Hematopoietic multipotent progenitor cell treated with erythropoietin and hydrocortisone succinate and interleukin-3 and kit ligand, for 4 days (in vitro differentiated cells): Measurements from ENCODE around the gene MYO1D.
"Not testable (repeated sequence)": the region's sequence is repeated elsewhere in the genome, so short reads cannot be mapped to it uniquely, and the experiment has no call there.

Experiments
- DNase-seq: peaks from one replicate; pipeline ENCODE4 v3.0.0-alpha.2; 2015

Gene MYO1D

GRCh38 chr17:32660496-32660985 is 216.4 kb downstream of the MYO1D start:
- no peak for DNase-seq

- DNase-seq, result peak; percentile 82
These were observed 217.5 kb downstream of the MYO1D start for GRCh38 chr17:32659419-32659842.

GRCh38 chr17:32658470-32659418 is 218.2 kb downstream of the MYO1D start:
- DNase-seq, result peak; percentile 52

DNA sequence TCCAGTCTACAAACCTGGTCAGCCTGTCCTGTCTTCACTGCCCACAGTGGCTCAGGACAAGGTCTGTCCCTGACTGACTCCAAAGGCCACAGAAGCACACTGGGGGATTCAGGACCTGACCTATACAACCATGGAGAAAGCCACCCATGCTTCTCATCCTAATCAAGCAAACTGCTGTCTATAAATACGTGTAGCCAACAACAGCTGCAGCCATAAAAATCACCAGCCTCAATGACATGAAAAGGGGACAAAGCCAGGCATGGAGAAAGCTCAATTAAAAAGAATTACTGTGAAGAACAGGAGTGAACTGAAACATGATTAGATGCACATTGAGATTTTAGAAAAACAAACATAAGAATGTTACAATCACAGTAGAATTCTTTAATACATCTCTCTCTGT is 220.0 kb downstream of the MYO1D start:
- DNase-seq, result no peak

DNA sequence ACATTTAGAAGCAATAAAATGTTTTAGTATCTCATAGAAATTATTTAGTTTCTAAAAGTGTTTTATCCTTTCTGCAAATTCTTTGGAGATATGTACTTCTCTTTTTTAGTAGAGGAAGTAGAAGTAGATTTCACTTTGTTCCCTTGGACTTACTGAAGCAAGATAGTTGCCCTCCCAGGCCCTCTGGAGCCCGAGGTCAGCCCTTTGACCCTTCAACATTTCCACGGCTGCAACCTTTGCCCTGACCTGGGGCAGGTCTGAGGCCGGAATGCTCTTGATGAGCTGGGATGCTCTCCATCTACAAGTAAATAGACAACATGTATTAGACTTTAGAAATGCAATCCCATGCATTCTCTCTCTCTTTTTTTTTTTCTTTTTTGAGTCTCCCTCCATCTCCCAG is 222.6 kb downstream of the MYO1D start:
- peak; percentile 10 for DNase-seq

- no peak for DNase-seq
These were observed 225.8 kb downstream of the MYO1D start for GRCh38 chr17:32651084-32651483.

GRCh38 chr17:32648450-32648849 is 228.5 kb downstream of the MYO1D start:
- DNase-seq, result no peak

DNA sequence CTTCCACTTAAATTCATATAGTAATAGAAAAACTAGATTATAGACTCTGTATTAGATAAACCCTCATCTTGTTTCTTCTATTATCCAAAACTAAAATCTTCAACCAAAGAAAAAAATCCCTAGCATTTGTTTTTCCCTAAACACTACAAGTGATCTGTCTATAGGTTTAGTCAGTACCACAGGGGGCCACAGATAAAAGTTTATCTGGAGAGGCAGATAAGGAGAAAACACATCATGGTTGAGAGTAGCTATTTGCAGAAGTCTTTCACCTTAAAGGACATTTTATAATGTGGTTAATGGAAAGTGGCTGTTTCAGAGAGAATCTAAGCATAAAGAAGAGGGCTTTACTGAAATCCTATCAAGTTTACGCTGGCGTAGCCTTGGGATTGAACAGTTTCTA is 230.0 kb downstream of the MYO1D start:
- DNase-seq, result peak; percentile 13

DNA sequence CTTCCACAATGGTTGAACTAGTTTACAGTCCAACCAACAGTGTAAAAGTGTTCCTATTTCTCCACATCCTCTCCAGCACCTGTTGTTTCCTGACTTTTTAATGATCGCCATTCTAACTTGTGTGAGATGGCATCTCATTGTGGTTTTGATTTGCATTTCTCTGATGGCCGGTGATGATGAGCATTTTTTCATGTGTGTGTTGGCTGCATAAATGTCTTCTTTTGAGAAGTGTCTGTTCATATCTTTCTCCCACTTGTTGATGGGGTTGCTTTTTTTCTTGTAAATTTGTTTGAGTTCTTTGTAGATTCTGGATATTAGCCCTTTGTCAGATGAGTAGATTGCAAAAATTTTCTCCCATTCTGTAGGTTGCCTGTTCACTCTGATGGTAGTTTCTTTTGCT is 235.4 kb downstream of the MYO1D start:
- DNase-seq, result not testable (repeated sequence)

GRCh38 chr17:32636598-32637218 is 240.2 kb downstream of the MYO1D start:
- DNase-seq, result no peak

DNA sequence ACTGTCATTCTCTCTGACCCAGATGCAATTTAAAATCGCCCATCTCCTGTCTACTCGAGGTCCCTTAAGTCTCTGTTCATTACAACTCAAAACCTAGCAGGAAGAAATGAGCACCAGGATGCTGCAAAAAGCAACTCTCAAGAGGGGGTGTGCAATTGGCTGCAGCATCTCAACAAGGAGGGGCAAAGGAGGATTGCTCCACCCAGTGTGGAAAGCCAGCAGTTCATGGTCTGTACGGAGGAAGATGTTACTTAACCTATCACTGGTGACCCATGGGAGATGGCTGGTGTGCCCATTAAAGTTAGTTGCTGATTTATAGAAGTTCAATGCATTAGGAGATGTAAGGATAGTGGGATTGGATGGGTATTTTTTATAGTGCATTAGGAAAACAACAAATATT is 242.8 kb downstream of the MYO1D start:
- no peak for DNase-seq

- no peak for DNase-seq
These were observed 245.4 kb downstream of the MYO1D start for GRCh38 chr17:32631341-32632096.

DNA sequence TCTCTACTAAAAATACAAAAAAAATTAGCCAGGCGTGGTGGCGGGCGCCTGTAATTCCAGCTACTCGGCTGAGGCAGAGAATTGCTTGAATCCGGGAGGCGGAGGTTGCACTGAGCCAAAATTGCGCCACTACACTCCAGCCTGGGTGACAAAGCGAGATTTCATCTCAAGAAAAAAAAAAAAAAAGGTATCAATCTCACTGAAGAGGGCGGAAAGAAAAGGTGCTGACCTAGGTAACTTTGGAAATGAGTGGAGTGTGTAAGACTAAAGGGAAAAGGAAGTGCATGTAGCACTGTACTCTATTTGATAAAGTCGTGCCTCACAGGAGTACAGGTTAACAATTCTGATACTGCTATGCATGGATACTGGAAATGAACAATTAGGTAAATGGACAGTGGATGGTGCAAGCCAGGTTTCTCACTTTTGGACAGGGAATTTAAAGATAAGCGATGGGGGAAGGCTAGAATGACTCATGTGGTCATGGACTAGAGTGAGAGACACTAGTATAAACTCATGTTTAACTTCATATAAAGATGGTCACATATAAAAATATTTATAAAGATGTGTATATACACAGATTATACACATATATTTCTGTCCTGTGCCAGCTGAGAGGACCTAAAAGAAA is 247.2 kb downstream of the MYO1D start:
- DNase-seq, result no peak

DNA sequence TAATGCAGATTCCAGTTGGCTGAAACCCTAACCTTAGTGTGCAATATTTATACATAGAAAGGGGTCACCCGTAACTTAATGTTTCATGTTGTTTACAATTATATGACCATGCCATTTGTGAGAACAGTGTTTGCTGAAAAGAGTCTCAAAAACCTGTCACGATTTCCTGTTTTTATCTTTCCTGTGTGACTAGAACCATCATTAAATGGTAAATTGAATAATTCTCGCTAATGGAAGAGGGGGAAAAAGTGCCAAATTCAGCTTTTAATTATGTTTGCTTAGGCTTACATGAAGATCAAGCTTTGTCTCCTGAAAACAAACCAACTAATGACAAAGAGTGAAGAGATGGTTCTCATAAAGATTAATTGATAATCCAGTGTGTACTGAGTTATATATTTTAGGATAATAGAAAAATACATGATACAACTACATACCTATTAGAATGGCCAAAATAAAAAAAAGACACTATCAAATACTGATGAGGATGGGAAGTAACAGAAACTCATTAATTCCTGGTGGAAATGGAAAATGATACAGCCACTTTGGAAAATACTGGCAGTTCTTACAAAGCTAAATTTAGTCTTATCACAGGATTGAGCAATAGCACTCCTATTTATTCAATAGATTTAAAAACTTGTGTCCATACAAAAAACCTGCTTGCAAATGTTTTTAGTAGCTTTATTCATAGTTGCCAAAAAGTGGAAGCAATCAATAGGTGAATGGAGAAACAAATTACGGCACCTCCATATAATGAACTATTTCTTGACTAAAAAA is 248.5 kb downstream of the MYO1D start:
- DNase-seq, result no peak

- no peak for DNase-seq
These were observed 249.5 kb downstream of the MYO1D start for GRCh38 chr17:32627239-32627996.

DNA sequence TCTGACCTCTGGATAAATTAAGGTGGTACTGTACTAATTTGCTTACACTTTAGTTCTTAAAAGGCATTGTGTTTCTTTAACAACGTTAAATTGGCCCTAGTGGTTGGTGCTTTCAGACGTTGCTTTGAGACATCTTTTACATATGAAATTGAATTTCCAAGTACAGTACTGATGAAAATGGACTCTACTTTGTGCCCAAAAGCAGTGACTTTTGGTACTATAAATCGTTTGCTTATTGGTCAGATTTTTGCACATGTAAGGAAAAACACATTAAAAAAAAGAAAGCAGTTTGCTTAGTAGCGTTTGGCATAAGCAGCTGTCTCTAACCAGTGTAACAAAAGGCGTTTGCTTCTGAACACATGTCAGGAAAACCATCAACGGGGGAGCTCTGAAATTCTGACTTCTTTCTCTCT is 250.5 kb downstream of the MYO1D start:
- DNase-seq, result no peak

GRCh38 chr17:32625971-32626370 is 251.0 kb downstream of the MYO1D start:
- no peak for DNase-seq

DNA sequence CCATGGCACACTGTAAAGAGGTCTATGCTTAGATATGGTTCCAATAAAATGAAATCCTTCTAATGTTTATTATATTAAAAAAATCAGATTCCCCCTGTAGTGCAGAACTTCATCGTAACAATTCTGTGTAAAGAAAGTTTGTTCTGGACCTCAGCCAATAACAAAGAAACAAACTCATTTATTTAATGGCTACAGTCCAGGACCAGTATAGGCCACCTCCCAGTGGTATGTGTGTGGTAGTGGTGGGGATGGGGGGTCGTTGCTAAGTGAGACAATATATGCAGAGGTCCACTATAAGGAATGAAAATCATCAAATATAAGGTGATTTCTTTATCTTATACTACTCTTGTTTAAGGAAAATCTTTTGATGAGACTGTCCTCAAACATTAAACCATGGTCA is 253.7 kb downstream of the MYO1D start:
- no peak for DNase-seq

DNA sequence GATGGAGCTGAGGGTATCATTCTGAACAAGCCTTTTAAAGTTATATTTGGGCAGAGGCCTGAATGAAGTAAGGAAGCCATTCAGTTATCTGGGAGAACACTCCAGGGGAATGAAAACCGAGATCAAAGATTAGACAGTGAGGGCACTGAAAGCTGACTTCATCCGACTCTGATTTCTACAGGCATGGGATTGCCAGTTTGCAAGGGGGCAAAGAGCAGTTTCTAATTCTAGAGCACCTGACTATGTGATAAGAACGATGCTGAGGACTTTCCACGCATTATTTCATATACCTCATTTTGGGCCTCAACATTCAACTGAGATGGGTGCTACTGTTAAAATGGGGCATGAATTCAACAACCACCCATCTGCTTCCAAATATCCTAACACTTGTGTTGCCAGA is 254.4 kb downstream of the MYO1D start:
- DNase-seq, result no peak

- DNase-seq, result no peak
These were observed 255.2 kb downstream of the MYO1D start for GRCh38 chr17:32621612-32622312.

- no peak for DNase-seq
These were observed 261.6 kb downstream of the MYO1D start for GRCh38 chr17:32615326-32615725.
